DMS79 treated with DMSO at 0.1 percent for 48 hours (cell line): ENCODE results near the gene ARSK.

Experiments
- DNase-seq: peaks from one replicate; lab custom pipeline; 2025; lab: John Stamatoyannopoulos, UW

ARSK gene

DNA sequence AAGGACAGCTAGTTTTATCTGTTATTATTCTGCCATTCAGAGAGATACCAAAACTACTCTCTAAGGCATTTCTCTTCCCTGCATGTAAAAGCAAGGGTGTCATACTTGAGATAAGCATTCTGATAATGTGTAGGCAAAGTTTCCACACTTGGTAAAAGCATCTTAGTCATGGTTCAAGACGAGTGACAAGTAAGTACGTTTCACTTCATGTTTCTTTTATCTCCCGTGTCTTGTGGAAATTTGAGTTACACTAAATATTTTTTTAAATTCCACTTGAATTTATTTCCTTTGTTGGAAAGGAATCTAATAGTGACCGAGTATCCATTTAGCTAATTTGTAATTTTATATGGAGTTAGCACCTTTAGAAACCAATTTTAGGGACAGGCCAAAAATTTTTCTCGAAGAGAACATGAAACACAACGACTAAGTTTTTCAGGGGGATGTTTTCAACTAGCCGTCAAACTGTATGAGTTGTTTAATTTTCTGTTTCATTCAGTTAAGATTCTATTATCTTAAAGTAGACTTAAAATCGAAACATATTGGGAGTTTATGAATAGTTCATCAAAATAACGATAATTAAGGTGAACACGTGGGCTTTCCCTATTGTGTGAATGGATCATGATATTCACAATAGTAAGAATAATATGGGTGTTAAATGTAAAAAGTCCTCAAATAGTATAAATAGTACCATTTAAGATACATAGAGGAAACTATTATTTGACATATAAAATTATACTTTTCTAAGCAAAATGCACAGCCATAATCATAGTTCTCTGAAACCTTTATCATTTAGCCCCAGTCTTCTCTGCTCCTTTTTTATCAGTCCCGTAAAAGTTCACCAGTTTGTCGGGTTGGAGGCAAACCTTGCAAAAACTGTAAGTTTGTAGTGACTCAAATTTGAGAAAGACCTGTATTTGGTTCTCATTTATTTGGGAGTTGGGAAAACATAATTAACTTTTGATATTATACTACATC, 93.3 kb downstream of the ARSK start:
- no peak for DNase-seq

DNA sequence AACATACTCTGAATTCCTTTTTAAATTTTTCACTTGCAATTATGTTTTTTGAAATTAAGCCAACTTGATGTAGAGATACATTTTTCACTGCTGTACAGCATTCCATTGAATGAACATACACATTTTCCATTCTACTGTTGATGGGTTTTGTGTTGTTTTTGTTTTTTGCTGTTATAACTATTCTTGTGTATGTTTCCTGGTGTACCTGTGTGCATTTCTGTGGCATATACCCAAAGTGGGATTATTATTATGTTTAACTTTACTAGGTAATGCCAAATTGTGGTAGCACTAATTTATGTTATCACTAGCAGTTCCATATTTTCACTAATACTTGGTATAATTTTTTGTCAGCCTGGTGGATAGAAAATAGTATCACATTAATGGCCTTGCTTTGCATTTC, 94.4 kb downstream of the ARSK start:
- DNase-seq, result no peak

DNA sequence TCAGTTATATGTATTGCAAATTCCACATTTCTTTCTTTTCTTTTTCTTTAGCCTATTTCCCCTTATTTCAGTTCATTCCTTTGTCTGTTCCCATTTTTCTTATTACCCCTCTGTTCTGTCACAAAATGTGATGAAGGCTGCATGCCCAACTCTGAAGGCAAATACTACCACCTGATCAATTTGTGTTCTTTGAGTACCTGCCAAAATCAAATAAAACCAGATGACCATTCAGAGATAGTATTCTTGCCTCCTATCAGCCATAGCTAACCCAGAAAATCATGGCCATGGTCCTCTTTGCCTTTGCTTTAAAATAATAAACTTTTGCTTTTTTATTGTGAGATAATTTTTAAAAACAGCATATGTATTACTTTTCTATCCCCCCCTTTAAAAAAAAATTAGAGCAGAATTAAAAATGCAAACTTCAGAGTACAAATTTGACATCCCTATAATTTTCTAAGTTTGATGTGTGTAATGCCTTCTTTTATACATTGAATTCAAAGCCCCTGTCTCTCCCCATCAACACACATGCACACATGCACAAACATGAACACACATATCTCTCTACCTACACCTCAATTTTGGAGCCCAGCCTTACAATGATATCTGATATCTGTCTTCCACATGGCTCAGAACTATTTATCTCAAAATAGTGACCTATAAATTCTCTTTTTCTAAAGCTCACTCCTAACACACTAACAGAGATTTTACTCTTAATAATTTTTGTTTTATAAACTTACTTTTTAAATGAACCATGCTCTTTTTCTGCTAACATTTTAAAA, 95.1 kb downstream of the ARSK start:
- DNase-seq, result no peak

DNA sequence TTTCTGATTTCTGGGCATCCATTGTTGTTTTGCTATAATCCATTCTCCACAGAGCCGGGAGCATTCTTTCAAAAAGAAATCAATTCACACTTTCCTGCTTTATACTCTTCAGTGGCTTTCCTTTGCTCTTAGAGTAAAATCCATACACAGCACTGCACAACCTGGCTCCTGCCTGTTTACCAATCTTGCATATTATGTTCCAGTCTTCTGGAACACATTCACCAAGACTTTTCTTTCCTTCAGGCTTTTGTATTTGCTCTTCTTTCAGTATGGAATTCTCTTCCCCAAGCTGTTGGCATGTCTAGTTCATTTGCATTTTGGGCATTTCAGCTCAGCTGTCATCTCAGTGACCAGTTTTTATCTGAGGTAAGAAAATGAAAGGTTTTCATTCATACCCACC, 97.9 kb downstream of the ARSK start:
- no peak for DNase-seq

DNA sequence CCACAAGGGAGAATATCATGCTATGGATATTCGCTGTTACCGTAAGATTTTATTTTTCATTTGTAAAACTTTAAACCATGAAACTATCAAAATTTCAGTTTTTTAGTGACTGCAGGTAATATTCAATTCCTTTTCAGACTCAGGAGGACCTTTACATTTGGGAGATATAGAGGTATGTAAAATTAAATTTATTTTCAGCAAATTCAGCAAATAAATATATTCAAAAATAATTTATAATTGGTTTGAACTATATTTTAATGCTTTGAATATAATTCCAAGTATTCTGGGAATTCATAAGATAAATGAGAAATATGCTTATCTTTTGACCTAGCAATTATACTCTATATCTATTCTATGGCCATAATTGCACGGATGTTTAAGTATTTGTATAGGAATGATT, 99.3 kb downstream of the ARSK start:
- DNase-seq, result no peak
